ENCODE measurements around the gene NUB1. TPM values are rescaled to one million over a fixed set of nuclear protein-coding genes. Genes with fewer than 3 reads are reported as not detected.

NUB1 gene
- polyA plus RNA-seq, 3 donors = 32.0 to 39.2 (median 37.2) TPM

DNA sequence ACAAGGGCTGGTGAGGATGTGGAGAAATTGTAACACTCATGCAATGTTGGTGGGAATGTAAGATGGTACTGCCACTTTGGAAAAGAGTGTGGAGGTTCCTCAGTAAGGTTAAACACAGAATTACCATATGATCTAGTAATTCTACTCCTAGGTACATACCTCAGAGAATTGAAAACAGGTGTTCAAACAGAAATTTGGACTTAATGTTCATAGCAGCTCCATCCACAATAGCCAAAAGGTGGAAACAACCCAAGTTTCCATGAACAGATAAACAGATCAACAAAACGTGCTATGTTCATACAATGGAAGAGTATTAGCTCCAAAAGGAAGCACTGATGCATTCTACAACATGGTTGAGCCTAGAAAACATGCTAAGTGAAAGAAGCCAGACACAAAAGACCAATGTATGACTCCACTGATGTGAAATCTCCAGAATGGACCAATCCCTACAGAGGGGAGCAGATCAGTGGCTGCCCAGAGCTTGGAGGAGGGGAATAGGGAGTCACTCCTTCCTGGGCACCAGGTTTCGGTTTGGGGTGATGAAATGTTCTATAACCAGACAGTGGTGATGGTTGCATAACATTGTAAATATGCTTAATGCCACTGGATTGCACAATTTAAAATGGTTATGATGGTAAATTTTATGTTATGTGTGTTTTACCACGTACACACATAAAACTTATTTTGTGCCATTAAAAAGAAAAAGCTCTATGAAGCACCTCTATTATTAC is 73.9 kb downstream of the NUB1 start:
- H3K27ac Mint-ChIP-seq = peak overlapping the region; percentile 78 to 94 (median 88)
- H2AFZ ChIP-seq (ENCODE audit: insufficient read depth, low read depth, low read length, poor library complexity, severe bottlenecking) = no peak overlapping the region
- peaks cover 17 to 22% of the 10 kb centered on the region in 2 donors for H3K36me3 Mint-ChIP-seq
- H3K27me3 Mint-ChIP-seq (ENCODE audit: low read depth in 3 of 3) = peaks cover 19 to 26% (median 24%) of the 10 kb centered on the region in 3 donors
- H3K4me3 Mint-ChIP-seq = no peak overlapping the region
- H3K9me3 ChIP-seq (replicated peaks in 1 of 2; ENCODE audit: control insufficient read depth in 1 of 2, insufficient read depth in 1 of 2, low read length in 2 of 2) = peaks cover 12 to 17% of the 10 kb centered on the region in 2 donors
- H3K4me3 ChIP-seq (replicated peaks in 1 of 3; ENCODE audit: low read depth in 2 of 3, low read length in 3 of 3) = peak overlapping the region in 1 of 3 experiments; percentile 45
- H3K36me3 ChIP-seq (replicated peaks in 1 of 2; ENCODE audit: control insufficient read depth in 1 of 2, insufficient read depth in 2 of 2, low read length in 2 of 2) = no peaks in the 10 kb centered on the region
- H3K9ac ChIP-seq (ENCODE audit: insufficient read depth, low read length, poor library complexity, severe bottlenecking) = no peak overlapping the region
- peaks cover 9 to 37% (median 24%) of the 10 kb centered on the region in 7 donors for H3K9me3 Mint-ChIP-seq
- peaks cover 36 to 39% of the 10 kb centered on the region in 2 donors for H3K4me1 ChIP-seq (ENCODE audit: control insufficient read depth in 1 of 2, insufficient read depth in 2 of 2, low read length in 2 of 2)
- H3K79me2 ChIP-seq (ENCODE audit: insufficient read depth, low read length) = no peaks in the 10 kb centered on the region
- peak; percentile 93 to 98 (median 97) for DNase-seq
- intact Hi-C loops (cut with micrococcal nuclease) = no loop called here
- peak overlapping the region; percentile 31 for H3K4me2 ChIP-seq (replicated peaks; ENCODE audit: extremely low read depth, low read length, poor library complexity, severe bottlenecking)
- H3K27me3 ChIP-seq (ENCODE audit: control insufficient read depth in 2 of 2, insufficient read depth in 2 of 2, low read length in 2 of 2) = peaks cover 12 to 21% of the 10 kb centered on the region in 2 donors
- no peaks in the 10 kb centered on the region for H4K20me1 ChIP-seq (ENCODE audit: insufficient read depth, low read length)
- peak overlapping the region in 1 of 2 donors; percentile 63 for H3K27ac ChIP-seq (ENCODE audit: low read depth in 1 of 2, low read length in 2 of 2)
- TF ChIP-seq, protein P1, sequence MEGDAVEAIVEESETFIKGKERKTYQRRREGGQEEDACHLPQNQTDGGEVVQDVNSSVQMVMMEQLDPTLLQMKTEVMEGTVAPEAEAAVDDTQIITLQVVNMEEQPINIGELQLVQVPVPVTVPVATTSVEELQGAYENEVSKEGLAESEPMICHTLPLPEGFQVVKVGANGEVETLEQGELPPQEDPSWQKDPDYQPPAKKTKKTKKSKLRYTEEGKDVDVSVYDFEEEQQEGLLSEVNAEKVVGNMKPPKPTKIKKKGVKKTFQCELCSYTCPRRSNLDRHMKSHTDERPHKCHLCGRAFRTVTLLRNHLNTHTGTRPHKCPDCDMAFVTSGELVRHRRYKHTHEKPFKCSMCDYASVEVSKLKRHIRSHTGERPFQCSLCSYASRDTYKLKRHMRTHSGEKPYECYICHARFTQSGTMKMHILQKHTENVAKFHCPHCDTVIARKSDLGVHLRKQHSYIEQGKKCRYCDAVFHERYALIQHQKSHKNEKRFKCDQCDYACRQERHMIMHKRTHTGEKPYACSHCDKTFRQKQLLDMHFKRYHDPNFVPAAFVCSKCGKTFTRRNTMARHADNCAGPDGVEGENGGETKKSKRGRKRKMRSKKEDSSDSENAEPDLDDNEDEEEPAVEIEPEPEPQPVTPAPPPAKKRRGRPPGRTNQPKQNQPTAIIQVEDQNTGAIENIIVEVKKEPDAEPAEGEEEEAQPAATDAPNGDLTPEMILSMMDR (IDR thresholded peaks at IDR 0.05) = no peak
- H3K4me1 Mint-ChIP-seq = peaks cover 45% of the 10 kb centered on the region
- 40% methylated on average over 1 of the region's 3 CpGs for WGBS (ENCODE audit: insufficient coverage)

DNA sequence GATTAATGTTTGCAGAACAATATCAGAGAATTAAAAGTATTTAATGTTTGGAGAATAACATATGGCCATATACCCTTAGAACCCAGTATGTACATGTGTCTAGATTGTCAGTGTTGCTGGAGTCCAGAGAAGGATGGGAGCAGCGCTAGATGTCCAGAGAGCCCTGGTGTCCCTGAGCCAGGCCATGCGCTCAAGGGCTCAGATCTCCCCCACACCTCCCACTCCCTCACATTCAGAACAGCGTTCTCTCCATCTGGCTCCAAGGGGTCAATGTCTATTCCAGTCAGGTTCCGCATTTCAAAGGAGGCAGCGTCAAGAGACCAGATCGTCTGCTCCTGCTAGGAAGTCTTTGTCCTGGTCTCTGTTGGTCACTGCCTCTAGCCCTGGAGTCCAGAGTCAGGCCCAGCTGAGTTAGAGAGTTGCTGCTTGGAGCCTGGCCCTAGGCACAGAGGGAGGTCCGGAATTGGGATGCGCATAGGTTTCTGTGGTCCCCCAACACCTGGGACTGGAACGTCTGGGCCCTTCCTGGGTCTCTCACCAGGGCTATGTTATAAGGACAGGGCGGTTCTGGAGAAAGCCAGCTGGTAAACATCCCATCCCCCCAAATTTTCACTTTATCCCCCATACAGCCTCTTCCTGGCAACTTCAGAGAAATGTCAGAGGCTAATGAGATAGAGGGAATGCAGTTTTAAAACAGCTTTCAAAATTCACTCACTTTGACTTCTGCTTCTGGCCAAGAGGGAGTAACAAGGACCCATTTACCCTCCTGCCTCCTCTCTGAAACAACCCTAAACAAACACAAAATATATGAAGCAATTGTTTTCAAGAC is 74.7 kb downstream of the NUB1 start:
- DNase-seq = peak in 1 of 3 donors; percentile 12
- Histone ChIP-seq H2AFZ (ENCODE audit: insufficient read depth, low read depth, low read length, poor library complexity, severe bottlenecking) (peak overlapping the region; percentile 57), H3K4me3 (replicated peaks in 1 of 3; ENCODE audit: low read depth in 2 of 3, low read length in 3 of 3) (peak overlapping the region in 1 of 3 experiments; percentile 45), H3K9me3 (replicated peaks in 1 of 2; ENCODE audit: control insufficient read depth in 1 of 2, insufficient read depth in 1 of 2, low read length in 2 of 2) (peaks cover 11 to 19% of the 10 kb centered on the region in 2 donors), H4K20me1 (ENCODE audit: insufficient read depth, low read length) (no peaks in the 10 kb centered on the region), H3K27me3 (ENCODE audit: control insufficient read depth in 2 of 2, insufficient read depth in 2 of 2, low read length in 2 of 2) (peaks cover 4 to 13% of the 10 kb centered on the region in 2 donors), H3K4me2 (replicated peaks; ENCODE audit: extremely low read depth, low read length, poor library complexity, severe bottlenecking) (peak overlapping the region; percentile 31), H3K4me1 (ENCODE audit: control insufficient read depth in 1 of 2, insufficient read depth in 2 of 2, low read length in 2 of 2) (peaks cover 28 to 31% of the 10 kb centered on the region in 2 donors), H3K79me2 (ENCODE audit: insufficient read depth, low read length) (no peaks in the 10 kb centered on the region), H3K27ac (ENCODE audit: low read depth in 1 of 2, low read length in 2 of 2) (peak overlapping the region; percentile 39 to 63), H3K36me3 (replicated peaks in 1 of 2; ENCODE audit: control insufficient read depth in 1 of 2, insufficient read depth in 2 of 2, low read length in 2 of 2) (no peaks in the 10 kb centered on the region), H3K9ac (ENCODE audit: insufficient read depth, low read length, poor library complexity, severe bottlenecking) (no peak overlapping the region)
- peaks cover 7 to 38% (median 27%) of the 10 kb centered on the region in 7 donors for H3K9me3 Mint-ChIP-seq
- H3K4me1 Mint-ChIP-seq = peaks cover 37% of the 10 kb centered on the region
- peak overlapping the region in 1 of 2 donors; percentile 46 for H3K4me3 Mint-ChIP-seq
- H3K27me3 Mint-ChIP-seq (ENCODE audit: low read depth in 3 of 3) = peaks cover 11 to 18% (median 16%) of the 10 kb centered on the region in 3 donors
- TF ChIP-seq, protein P1 (IDR thresholded peaks at IDR 0.05) = no peak
- intact Hi-C loops (cut with micrococcal nuclease) = no loop called here
- 82% methylated on average over 7 of the region's 10 CpGs for WGBS (ENCODE audit: insufficient coverage)
- peaks cover 9 to 14% of the 10 kb centered on the region in 2 donors for H3K36me3 Mint-ChIP-seq
- H3K27ac Mint-ChIP-seq = peak overlapping the region; percentile 78 to 94 (median 88)

All from CD14-positive monocyte (primary cell).